HG02840 (cell line): ENCODE measurements around the gene PARD3B.
A peak's percentile ranks its signal among the peaks of the same experiment; 100 is the strongest.

Source experiments
- ATAC-seq: cut with Tn5 transposase; IDR thresholded peaks from one replicate; pipeline ENCODE4 v1.9.1; 2021; ENCODE audit warnings: mild to moderate bottlenecking, moderate library complexity, moderate number of reproducible peaks; ENCODE audit not compliant: unreplicated experiment, low FRiP score

PARD3B gene

GRCh38 chr2:204748286-204748685 lies 203.0 kb downstream of the PARD3B start:
- no peak for ATAC-seq

GRCh38 chr2:204749319-204749718 lies 204.0 kb downstream of the PARD3B start:
- ATAC-seq: no peak

GRCh38 chr2:204750389-204750788 lies 205.1 kb downstream of the PARD3B start:
- ATAC-seq: no peak

GRCh38 chr2:204751472-204751871 lies 206.2 kb downstream of the PARD3B start:
- no peak for ATAC-seq

GRCh38 chr2:204753841-204754240 lies 208.6 kb downstream of the PARD3B start:
- no peak for ATAC-seq

GRCh38 chr2:204754898-204755297 lies 209.6 kb downstream of the PARD3B start:
- ATAC-seq: no peak

GRCh38 chr2:204763974-204764703 lies 218.9 kb downstream of the PARD3B start:
- ATAC-seq: no peak

- ATAC-seq: no peak
Observed at GRCh38 chr2:204770735-204771134, 225.5 kb downstream of the PARD3B start.

GRCh38 chr2:204771721-204772120 lies 226.4 kb downstream of the PARD3B start:
- no peak for ATAC-seq

- ATAC-seq: no peak
Observed at GRCh38 chr2:204772546-204772945, 227.3 kb downstream of the PARD3B start.

- no peak for ATAC-seq
Observed at GRCh38 chr2:204775766-204776165, 230.5 kb downstream of the PARD3B start.

GRCh38 chr2:204776781-204777559 lies 231.7 kb downstream of the PARD3B start:
- no peak for ATAC-seq

- no peak for ATAC-seq
Observed at GRCh38 chr2:204779771-204780170, 234.5 kb downstream of the PARD3B start.

- ATAC-seq: no peak
Observed at GRCh38 chr2:204781941-204782340, 236.7 kb downstream of the PARD3B start.

GRCh38 chr2:204790076-204790475 lies 244.8 kb downstream of the PARD3B start:
- no peak for ATAC-seq

- no peak for ATAC-seq
Observed at GRCh38 chr2:204791230-204791629, 246.0 kb downstream of the PARD3B start.

- ATAC-seq: no peak
Observed at GRCh38 chr2:204794624-204795023, 249.3 kb downstream of the PARD3B start.

- ATAC-seq: no peak
Observed at GRCh38 chr2:204795156-204795555, 249.9 kb downstream of the PARD3B start.

- ATAC-seq: peak; percentile 79
Observed at GRCh38 chr2:204796581-204796980, 251.3 kb downstream of the PARD3B start.

GRCh38 chr2:204799791-204800190 lies 254.5 kb downstream of the PARD3B start:
- ATAC-seq: no peak

GRCh38 chr2:204808494-204808893 lies 263.2 kb downstream of the PARD3B start:
- ATAC-seq: no peak
